NCI-H446 (cell line): ENCODE measurements around the gene SMG9.

Source experiments
- DNase-seq, 2 experiments: peaks; one replicate each; lab custom pipeline; 2025; lab: John Stamatoyannopoulos, UW

Gene SMG9, protein sequence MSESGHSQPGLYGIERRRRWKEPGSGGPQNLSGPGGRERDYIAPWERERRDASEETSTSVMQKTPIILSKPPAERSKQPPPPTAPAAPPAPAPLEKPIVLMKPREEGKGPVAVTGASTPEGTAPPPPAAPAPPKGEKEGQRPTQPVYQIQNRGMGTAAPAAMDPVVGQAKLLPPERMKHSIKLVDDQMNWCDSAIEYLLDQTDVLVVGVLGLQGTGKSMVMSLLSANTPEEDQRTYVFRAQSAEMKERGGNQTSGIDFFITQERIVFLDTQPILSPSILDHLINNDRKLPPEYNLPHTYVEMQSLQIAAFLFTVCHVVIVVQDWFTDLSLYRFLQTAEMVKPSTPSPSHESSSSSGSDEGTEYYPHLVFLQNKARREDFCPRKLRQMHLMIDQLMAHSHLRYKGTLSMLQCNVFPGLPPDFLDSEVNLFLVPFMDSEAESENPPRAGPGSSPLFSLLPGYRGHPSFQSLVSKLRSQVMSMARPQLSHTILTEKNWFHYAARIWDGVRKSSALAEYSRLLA

DNA sequence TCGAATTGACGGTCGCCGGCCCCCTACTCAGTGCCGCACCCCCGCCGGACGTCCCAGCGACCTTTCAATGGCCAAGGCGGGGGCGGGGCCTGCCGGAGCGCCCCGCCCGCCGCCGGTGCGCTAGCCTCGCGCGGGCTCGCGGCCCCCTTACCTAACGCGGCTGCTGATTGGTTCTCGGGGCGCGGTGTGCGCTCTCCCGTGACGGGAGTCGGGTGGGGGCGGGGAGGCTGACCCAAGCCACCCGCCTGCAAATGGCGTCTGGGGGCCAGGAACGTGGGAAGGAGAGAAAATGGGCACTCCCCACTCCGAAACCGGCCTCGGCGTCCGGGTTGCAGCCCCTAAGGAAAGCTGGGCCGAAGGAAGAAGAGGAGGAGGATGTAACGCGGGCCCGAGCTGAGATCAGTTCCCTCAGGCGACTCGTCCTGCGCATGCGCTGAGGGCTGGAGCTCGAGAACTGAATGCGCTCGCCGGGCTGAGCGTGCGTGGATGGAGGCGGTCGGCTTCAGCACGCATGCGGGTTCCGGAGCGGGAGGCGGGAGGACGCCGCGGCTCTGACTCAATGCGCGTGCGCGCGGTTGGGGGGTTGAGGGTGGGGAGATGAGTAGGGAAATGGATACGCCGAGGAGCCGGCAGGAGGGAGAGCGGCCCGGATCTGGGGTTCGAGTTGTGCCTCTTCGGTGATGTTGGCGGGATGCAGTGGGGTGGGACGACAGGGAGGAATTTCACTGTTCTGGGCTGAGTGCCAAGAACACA lies at the start of gene SMG9:
Gene SMG9 (minus strand): TSS at position 460 of the 753 bp plus-strand sequence. CDS start 4,221 bp downstream, outside the sequence.
- peak; percentile 98 to 99 for DNase-seq

DNA sequence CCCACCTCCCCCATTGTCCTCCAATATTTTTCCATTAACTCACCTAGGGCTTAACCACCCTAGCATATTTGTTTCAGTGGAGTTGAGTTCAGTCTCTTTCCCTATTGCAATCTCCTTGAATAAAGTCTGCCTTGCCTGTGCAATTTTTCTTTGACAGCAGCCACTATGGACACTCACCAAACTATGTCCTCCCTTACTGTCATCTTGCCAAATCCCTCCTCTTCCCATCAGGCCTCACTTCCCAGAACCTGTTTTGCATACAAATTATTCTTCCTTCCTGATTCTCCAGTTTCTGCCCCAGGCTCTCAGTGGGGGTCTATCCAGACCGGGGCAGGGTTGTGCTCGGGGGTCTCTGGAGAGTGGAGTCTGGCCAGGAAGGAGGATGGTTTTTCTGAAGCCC lies 49.7 kb upstream of the SMG9 start:
- no peak for DNase-seq

DNA sequence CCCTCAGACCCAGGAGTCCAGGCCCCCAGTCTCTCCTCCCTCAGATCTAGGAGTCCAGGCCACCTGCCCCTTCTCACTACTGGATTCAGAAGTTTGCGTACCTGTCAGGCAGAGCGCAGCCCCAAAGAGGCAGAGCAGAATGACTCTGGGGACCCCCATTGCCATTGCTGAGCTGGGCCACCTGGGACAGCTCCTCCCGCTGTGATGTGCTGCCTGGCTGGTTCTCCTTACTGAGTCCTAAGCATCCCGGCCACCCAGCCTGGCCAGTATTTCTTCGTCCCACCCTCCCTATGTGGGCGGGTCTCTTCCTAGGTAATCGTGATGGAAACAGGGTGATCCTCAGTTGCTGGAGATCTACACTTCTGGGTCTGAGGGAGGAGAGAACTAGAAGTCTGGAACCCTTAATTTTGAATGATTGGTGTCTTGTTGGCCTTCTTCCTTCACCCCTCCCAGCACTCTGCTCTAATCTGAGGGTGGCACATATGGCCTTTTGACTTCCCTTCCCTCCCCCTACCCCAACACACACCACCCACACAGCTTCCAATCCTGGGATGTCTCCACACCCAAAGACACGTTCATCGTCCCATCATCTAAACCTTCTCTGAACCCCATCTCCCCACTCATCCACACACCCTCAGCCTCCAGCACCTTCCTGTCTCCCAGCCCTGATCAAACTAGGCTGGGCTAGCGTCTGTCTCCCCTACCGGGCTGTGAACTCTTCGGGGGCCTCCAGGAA lies 47.6 kb upstream of the SMG9 start, which contains the start of gene LYPD5:
Gene LYPD5 (minus strand): TSS at position 232 of the 736 bp plus-strand sequence. CDS start 67 bp downstream, at position 165.
- no peak for DNase-seq

DNA sequence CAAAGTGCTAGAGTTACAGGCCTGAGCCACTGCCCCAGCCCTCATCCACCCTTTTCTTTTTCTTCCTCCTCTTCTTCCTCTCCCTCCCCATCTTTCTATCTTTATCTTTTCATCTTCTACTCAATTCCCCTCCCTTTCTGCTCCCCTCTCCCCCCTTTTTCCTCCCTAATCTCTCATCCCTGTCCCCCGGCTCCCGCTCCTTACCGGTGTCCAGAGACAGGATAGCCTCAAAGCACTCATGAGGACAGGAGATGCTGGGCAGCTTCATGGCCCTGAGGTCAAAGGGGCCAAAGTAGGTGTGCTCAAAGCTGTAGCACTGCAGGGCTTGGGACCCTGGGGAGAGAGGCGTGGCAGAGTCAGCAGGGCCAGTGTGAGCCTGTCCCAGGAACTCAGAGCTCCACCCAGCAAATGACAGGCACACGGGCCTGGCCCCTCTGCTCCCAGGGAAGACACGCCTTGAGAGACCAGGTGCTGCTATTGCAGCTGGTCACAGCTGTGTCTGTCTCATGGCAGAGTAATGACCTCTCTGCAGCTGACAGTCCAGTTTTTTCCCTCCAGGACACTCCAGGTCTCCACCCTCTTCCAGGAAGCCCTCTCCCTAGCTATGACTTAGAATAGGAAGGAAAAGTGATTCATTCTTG lies 44.9 kb upstream of the SMG9 start:
- no peak for DNase-seq

DNA sequence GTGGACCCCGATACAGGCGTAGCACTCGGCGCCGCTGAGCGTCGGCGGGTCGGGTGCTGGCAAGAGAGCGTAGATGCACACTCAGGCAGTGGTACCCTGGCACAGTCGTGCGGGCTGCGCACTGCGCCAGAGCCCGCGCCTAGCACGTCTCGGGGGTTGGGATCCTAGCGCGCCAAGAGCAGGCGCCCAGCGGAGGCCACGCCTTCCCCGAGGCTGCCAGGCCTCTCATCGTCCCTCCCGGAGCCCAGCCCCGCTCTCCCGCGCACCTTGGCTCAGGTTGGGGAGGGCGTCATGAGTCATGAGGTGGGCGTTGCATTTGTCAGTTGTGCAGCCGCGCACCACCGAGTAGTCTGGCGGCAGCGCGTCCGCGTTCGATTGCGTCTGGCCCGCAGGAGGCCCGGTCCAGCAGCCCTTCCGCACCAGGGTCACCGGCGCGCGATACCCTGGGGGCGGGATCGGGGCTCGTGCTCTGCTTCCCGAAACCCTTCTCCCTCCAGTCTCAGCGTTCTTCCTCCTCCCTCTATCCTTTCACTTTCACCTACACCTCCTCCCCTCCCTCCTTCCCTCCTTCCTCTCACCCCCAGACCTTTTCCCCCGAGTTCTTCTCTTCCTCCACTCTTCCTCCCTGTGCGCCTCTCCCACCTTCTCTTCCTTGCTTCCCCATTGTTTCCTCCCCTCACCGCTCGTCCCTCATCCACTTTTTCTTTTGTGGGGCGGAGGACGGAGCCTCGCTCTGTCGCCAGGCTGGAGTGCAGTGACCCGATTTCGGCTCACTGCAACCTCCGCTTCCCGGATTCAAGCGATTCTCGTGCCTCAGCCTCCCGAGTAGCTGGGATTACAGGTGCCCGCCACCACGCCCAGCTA lies 44.0 kb upstream of the SMG9 start:
- peak in 1 of 2 experiments; percentile 30 for DNase-seq

DNA sequence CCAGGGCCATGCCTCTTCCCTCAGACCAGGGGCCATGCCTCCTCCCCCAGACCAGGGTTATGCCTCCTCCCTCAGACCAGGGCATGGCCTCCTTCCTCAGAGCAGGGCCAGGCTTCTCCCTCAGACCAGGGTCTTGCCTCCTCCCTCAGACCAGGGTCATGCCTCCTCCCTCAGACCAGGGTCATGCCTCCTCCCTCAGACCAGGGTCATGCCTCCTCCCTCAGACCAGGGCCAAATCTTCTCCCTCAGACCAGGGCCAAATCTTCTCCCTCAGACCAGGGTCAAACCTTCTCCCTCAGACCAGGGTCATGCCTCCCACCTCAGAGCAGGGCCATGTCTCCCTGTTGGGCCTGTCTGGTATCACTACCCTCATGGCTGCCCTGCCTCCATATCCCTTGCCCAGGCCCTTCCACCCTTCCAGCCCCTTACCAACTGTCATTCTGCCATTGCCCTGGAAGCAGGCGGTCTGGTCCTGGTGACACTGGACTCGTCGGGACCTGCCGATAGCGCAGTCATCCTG lies 43.3 kb upstream of the SMG9 start:
- DNase-seq: no peak

DNA sequence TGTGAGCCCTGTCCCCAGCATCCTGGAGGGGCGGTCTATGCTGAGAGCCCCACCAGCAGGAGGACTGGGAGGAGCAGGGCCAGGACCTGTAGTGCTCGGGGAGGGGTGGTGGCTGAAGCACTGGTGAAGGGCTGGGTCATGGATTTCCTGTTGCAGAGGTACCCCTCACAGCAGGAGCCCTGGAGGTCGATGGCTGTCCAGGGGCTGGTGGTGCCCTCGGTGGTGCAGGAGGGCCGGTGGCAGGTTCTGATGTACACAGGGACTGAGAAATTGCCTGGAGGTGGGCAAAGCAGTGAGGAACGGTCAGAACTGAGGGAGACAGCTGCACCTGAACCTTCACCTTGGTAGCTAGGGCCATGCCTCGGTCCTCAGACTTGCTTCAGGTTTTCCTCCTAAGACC lies 42.8 kb upstream of the SMG9 start:
- no peak for DNase-seq

DNA sequence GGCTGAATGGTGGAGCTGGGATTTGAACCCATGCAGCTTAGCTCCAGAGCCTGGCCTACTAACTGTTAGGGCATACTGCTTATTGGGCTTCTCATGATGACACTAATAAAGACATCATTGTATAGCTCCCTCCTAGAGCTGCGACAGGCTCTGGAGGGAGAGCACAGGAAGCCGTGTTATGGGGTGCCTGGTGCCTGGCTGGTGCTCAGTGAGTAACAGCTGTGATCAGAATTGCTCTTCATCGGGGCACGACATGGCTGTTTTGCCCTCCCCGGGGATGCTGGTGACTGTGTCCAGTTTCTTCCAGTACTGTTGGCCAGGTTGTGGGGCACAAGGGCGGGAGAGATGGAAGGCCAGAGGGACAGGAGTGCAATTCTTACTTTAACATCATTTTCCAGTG lies 42.4 kb upstream of the SMG9 start:
- DNase-seq: no peak

DNA sequence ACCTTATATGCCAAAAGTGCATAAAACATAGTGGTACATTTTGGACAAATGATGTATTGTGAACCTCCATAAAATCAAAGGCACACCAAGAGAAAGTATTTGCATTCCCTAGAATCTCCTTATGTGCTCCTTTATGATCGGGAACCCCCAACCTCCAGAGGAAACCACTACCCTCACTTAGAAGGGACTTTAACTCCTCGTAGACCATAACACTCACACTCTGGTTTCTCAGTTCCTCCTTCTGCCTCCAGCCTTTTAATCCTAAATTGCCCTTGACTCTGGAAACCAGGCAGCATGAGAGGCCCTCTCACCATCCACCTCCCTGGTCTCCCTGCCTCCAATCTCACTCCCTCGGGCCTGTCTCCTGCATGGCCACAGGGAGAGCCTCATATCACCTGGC lies 35.8 kb upstream of the SMG9 start:
- DNase-seq: no peak

DNA sequence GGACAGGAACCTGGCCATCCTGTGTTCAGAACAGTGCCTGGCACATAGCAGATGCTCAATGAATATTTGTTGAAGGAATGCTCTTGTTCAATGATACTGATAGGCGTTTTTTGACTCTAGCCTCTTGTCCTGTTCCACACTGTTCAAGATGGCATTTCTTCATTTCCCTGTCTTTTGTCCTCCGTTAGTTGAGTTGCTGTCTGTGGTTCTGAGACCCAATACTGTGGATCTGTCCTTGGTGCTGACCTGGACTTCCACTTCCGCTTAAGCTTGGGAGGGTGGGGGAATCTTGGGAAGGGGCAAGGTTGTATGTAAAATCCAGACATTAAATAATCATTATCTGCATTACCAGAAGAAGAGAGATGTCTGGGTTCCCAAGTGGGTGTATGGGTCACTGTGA lies 34.3 kb upstream of the SMG9 start:
- no peak for DNase-seq

DNA sequence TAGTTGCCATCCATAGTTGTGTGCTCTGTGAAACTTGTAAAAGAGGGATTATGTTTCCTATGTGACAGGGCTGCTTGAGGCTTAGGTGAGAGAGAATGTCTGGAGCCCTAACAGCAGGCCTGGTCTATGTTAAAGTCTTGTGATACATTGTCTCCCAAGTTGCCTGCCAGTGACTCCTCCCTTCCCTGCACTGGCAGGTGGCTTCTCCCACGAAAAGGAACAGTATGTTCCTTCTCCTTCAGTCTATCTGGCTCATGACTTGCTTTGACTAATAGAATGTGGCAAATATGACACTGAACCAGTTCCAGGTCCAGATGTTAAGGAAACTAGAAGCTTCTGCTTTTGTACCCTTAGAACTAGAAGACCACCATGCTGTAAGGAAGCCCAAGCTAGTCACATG lies 31.9 kb upstream of the SMG9 start:
- DNase-seq: no peak

DNA sequence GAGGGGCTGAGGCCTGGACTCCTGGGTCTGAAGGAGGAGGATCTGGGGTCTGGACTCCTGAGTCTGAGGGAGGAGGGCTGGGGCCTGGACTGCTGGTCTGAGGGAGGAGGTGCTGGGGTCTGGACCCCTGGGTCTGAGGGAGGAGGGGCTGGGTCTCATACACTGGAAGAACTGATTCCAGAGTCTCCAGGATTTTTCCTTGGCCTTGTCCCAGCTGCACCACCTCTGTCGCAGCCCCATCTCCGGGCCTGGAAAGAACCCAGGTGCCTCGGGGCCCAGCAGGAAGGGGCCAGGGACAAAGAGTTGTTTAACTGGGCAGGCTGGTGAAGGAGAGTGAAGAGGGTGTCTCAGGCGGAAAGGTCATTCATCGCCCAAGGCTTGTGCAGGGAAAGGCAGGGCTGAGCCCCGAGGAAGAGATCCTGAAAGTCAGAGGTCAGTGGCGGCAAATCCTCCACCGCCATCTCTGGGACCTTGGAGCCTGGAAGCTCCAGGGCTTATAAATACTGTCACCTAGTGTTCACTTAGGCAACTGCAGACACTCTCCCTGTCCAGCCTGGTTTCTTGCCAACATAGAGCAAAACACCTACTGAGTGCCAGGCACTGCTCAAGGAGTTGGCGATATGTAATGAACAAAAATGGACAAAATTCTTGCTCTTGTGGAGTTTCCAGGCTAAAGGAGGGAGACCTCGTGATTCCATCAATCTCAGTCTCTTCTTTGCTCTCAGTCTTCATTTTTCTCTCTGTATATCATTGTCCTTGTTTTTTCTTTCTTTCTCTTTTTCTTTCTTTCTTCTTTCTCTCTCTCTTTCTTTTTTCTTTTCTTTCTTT lies 30.4 kb upstream of the SMG9 start:
- DNase-seq: peak; percentile 59 to 85

DNA sequence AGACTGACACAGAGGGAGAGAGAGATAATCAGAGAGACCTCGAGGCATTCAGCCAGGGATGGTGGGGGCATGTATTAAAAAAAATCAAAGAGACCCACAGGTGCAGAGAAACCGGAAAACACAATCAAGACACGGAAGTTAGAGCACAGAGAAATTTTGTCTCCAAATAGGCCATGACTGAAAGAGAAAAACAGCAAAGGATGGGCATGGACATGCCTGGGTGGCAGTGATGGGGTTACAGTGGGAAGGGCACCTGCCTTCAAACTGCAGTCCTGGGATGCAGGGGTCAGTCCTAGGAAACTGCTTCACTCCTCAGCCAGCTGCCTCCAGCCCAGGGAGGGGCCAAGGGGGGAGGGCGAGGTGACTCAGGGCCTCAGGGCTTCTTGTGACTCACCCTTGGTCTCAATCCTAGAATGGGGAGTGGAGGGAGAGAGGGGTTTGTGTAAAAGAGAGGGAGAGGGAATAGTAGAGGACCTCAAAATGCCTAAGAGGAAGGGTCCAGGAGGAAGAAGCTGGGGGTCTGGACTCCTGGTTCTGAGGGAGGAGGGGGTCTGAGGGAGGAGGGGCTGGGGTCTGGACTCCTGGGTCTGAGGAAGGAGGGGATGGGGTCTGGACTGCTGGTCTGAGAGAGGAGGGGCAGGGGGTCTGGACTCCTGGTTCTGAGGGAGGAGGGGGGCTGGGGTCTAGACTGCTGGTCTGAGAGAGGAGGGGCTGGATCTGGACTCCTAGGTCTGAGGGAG lies 29.6 kb upstream of the SMG9 start:
- peak in 1 of 2 experiments; percentile 12 for DNase-seq

DNA sequence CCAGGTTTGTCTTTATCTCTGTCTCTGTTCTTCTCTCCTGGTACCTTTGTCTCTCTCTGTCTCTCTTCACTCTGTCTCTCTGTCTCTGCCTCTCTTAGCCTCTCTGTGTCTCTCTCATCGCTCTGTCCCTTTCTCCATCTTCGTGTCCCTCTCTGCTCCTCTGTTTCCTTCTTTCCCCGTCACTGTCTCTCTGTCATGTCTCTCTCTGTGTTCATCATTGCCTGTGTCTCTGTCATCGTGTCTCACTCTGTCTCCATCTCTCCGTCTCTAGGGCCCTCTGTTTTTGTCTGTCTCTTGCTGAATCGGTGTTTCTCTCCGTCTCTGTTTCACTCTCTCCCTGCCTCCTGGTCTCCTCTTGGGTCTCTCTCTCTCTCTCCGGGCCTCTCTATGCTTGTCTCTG lies 28.9 kb upstream of the SMG9 start:
- no peak for DNase-seq

DNA sequence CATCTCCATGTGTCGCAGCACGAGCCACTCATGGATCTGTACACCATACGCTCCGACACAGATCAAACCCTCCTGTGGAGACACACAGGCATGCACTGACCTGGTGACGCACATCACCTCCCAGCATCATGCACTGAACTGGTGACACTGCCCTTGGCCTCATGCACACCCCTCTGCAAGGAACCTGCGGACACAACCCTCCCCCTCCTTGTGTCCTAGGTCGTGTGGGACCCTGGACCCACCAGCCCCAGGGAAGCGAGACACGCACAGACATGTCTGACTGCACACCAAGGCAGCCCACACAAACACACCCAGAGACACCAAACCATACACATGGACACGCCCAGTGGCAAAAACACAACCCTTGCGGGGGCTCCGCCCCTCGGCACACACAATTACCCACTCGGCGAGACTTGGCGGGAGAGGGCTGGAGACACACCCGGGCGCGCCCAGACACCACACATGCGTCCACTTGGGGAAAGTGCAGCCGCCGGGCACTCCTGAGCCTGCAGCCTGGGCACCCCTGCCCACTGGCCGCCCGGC lies 28.0 kb upstream of the SMG9 start:
- no peak for DNase-seq

DNA sequence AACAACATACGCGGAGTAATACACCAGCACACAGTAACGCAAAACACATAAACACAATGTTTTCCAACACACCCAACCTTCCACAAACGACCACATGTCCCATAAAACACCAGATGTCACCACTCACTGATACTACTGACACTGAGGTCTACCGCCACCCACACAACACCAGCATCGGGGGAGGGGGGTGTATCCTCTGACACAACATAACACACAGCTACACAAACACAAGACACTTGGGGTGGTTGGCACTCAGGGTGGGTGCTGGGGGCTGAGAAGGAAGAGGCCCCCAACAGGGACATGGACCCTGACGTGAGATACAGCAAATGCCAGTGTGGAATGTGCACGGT lies 27.5 kb upstream of the SMG9 start:
- DNase-seq: no peak

DNA sequence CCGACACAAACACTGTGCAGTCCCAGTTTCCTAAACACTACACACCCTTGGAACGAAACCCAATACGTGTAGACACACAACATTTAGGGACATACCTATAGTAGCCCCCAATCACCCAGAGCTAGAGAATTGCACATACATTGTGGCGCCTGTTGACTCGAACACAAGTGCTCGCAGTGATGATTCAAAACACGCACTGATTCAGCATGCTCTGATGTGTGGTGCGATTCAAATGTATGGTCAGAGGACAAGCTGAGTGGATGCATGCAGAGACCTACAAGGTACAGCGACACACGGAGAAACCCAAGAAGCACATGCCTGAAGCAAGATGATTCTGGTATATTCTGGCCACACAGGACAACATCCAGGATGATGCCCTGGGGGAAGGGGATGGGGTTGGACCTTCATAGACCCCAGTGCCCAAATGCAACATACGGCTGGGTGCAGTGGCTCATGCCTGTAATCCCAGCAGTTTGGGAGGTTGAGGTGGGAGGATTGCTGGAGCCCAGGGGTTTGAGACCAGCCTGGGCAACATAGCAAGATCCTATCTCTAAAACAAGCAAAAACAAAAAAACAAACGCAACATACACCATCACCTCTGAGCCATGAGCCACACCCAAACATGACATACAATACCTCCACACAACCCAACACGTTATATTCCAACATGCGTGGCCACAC lies 27.0 kb upstream of the SMG9 start:
- DNase-seq: no peak
